Endothelial cell of umbilical vein (primary cell): ENCODE results near the gene APPL2. TPM values are rescaled to one million over a fixed set of nuclear protein-coding genes. Genes with fewer than 3 reads are reported as not detected.

Experiments used
- BruUV-seq: library from RNA; stranded (reverse); fragments of 400-500 nt; replicated peaks from 2 replicates; lab custom pipeline; 2021; lab: Mats Ljungman, UMichigan
- CTCF ChIA-PET: fragments of 300-600, 350-600 bp; sonication (Branson Sonifier 250); formaldehyde crosslinking; loops from one replicate; lab custom pipeline; 2021; ENCODE audit warnings: antibody characterized with exemption, inconsistent platforms; lab: Charles Lee
- POLR2A ChIA-PET: fragments of 300-600, 350-600 bp; sonication (Branson Sonifier 250); formaldehyde crosslinking; loops from one replicate; lab custom pipeline; 2021; ENCODE audit warnings: antibody characterized with exemption, inconsistent platforms; lab: Charles Lee
- DNase-seq: peaks from one replicate; pipeline ENCODE4 v3.0.0-alpha.2; 2011; ENCODE audit warnings: low read depth, low spot score
- FAIRE-seq: peaks from 2 replicates; lab custom pipeline; 2011; peaks lifted over from hg19 to GRCh38; lab: Jason Lieb, UNC
- H2AFZ ChIP-seq: 2 replicates; pipeline ENCODE4 v1.6.0; 2012; ENCODE audit warnings: low read depth, low read length, control low read depth, inconsistent platforms
- H3K27ac ChIP-seq: 2 replicates; pipeline ENCODE4 v1.5.1; 2011; ENCODE audit warnings: low read depth, mild to moderate bottlenecking, control low read depth, low read length, moderate library complexity; ENCODE audit not compliant: insufficient read depth
- H3K27me3 ChIP-seq, 2 experiments: 2 replicates each; pipeline versions ENCODE4 v1.6.0 to v1.6.1; 2011; ENCODE audit warnings: low read length in 2 of 2, mixed read lengths in 1 of 2; ENCODE audit not compliant: control insufficient read depth in 2 of 2, insufficient read depth in 2 of 2
- H3K36me3 ChIP-seq, 2 experiments: 2 replicates in 1 of 2; 3 replicates in 1 of 2; pipeline ENCODE4 v1.5.1; 2011; ENCODE audit warnings: low read length in 2 of 2, mild to moderate bottlenecking in 1 of 2, moderate library complexity in 1 of 2; ENCODE audit not compliant: control insufficient read depth in 2 of 2, insufficient read depth in 2 of 2; ENCODE audit errors: extremely low read depth in 1 of 2
- H3K4me1 ChIP-seq: 3 replicates; pipeline ENCODE4 v1.5.1; 2011; ENCODE audit warnings: mild to moderate bottlenecking, low read length; ENCODE audit not compliant: control insufficient read depth, insufficient read depth; ENCODE audit errors: extremely low read depth
- H3K4me2 ChIP-seq: 2 replicates; pipeline ENCODE4 v1.6.1; 2011; ENCODE audit warnings: low read length, control low read depth, mixed read lengths; ENCODE audit not compliant: insufficient read depth
- H3K4me3 ChIP-seq, 3 experiments: fragments of 200-600 bp in 1 of 3; sonication (generic), shearing (Covaris generic) in 1 of 3; replicated peaks in 1 of 3; 2 replicates each; pipeline ENCODE4 v1.5.1; 2011 to 2016; ENCODE audit warnings: control low read depth in 3 of 3, low read length in 3 of 3, mild to moderate bottlenecking in 2 of 3, inconsistent platforms in 1 of 3, low read depth in 1 of 3, moderate library complexity in 1 of 3; ENCODE audit not compliant: insufficient read depth in 1 of 3
- H3K79me2 ChIP-seq: 2 replicates; pipeline ENCODE4 v1.6.0; 2012; ENCODE audit warnings: low read length, inconsistent platforms; ENCODE audit not compliant: control insufficient read depth, insufficient read depth
- H3K9ac ChIP-seq: replicated peaks from 2 replicates; pipeline ENCODE3; 2011; ENCODE audit warnings: low read length, control low read depth; ENCODE audit not compliant: insufficient read depth; ENCODE audit errors: extremely low read depth
- H3K9me1 ChIP-seq: replicated peaks from 3 replicates; pipeline ENCODE4 v1.6.0; 2011; ENCODE audit warnings: mild to moderate bottlenecking, low read length; ENCODE audit not compliant: control insufficient read depth, insufficient read depth; ENCODE audit errors: extremely low read depth
- H3K9me3 ChIP-seq: replicated peaks from 2 replicates; pipeline ENCODE4 v1.5.1; 2012; ENCODE audit warnings: low read length, inconsistent platforms; ENCODE audit not compliant: control insufficient read depth, insufficient read depth
- H4K20me1 ChIP-seq: replicated peaks from 2 replicates; pipeline ENCODE3; 2011; ENCODE audit warnings: mild to moderate bottlenecking, low read length; ENCODE audit not compliant: control insufficient read depth, insufficient read depth; ENCODE audit errors: extremely low read depth
- EZH2 ChIP-seq: IDR thresholded peaks from 2 replicates; pipeline ENCODE4 v1.6.1; 2012; ENCODE audit warnings: borderline replicate concordance, low read depth, mild to moderate bottlenecking, moderate library complexity, low read length, inconsistent platforms; ENCODE audit not compliant: severe bottlenecking
- FOS ChIP-seq: IDR thresholded peaks from 2 replicates; pipeline ENCODE4 v1.6.1; 2011; ENCODE audit warnings: mild to moderate bottlenecking, low read length, moderate library complexity, borderline replicate concordance; ENCODE audit not compliant: insufficient read depth
- GATA2 ChIP-seq: IDR thresholded peaks from 2 replicates; pipeline ENCODE4 v1.7.0; 2011; ENCODE audit warnings: low read depth, mild to moderate bottlenecking, moderate library complexity, mixed read lengths, low read length; ENCODE audit not compliant: insufficient read length, insufficient read depth
- JUN ChIP-seq: IDR thresholded peaks from 2 replicates; pipeline ENCODE4 v1.6.1; 2011; ENCODE audit warnings: borderline replicate concordance, low read depth; ENCODE audit not compliant: insufficient read length, insufficient read depth
- MYC ChIP-seq: IDR thresholded peaks from one replicate; pipeline ENCODE4 v1.6.1; 2011; ENCODE audit warnings: mild to moderate bottlenecking, low read depth, low read length
- POLR2A ChIP-seq: IDR thresholded peaks from 2 replicates; pipeline ENCODE4 v1.6.1; 2012; ENCODE audit warnings: low read depth, mild to moderate bottlenecking, control low read depth, low read length
- POLR2AphosphoS5 ChIP-seq: IDR thresholded peaks from 2 replicates; pipeline ENCODE4 v1.6.1; 2012; ENCODE audit warnings: low read depth, mild to moderate bottlenecking, control low read depth, low read length, moderate library complexity; ENCODE audit not compliant: insufficient read depth
- dilution Hi-C: fragments of 300-500 bp; cut with MboI; formaldehyde crosslinking; loops from one replicate; pipeline ENCODE4 v1.15.0; 2019; ENCODE audit warnings: low sequenced_read_pairs; ENCODE audit not compliant: extremely low pct_ligation_motif_present
- intact Hi-C: fragments of 100-400 bp; cut with micrococcal nuclease; formaldehyde crosslinking; loops from one replicate; pipeline ENCODE4 v1.10.0; 2022
- polyA plus RNA-seq, 4 experiments: library from polyadenylated mRNA; depleted of rRNA in 3 of 4; stranded (reverse) in 3 of 4; unstranded in 1 of 4; fragments of >200 nt; gene quantifications; 2 replicates each; pipeline versions ENCODE4 v1.2.1 to v1.2.3, GENCODE V29; 2011 to 2012; ENCODE audit warnings: missing spikeins in 1 of 4
- total RNA-seq: library from RNA; stranded (reverse); gene quantifications from 2 replicates; pipeline ENCODE4 v1.2.3, GENCODE V29; 2021
- TF ChIP-seq, protein P1 (sequence below): IDR thresholded peaks from 2 replicates; pipeline ENCODE4 v1.6.1; 2011; ENCODE audit not compliant: insufficient read depth, insufficient read length
- TF ChIP-seq, protein P2 (sequence below), 2 donors: IDR thresholded peaks; 1 replicate in 1 of 2; 2 replicates in 1 of 2; pipeline ENCODE4 v1.5.1; 2011; ENCODE audit warnings: low read length in 2 of 2, mild to moderate bottlenecking in 2 of 2, moderate library complexity in 2 of 2, control low read depth in 1 of 2, inconsistent platforms in 1 of 2, low read depth in 1 of 2; ENCODE audit not compliant: insufficient read depth in 1 of 2; ENCODE audit errors: extremely low read depth in 1 of 2

Gene APPL2
- total and polyA plus RNA-seq, 2 donors (not counting 3 experiments of a cell fraction or from before 2014, with no cell fraction given), result 8.1 to 21.4 TPM

GRCh38 chr12:105220929-105221290 lies 15.1 kb downstream of the APPL2 start:
- H3K9ac ChIP-seq, result no peak overlapping the region
- no peaks in the 10 kb centered on the region for H3K9me3 ChIP-seq
- no peaks in the 10 kb centered on the region for H4K20me1 ChIP-seq
- DNase-seq, result no peak
- TF ChIP-seq GATA2 (no peak), MYC (no peak), POLR2A (no peak), POLR2AphosphoS5 (no peak), EZH2 (no peak), JUN (no peak), FOS (no peak)
- TF ChIP-seq, protein P1, sequence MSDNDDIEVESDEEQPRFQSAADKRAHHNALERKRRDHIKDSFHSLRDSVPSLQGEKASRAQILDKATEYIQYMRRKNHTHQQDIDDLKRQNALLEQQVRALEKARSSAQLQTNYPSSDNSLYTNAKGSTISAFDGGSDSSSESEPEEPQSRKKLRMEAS, result no peak
- TF ChIP-seq, protein P2, sequence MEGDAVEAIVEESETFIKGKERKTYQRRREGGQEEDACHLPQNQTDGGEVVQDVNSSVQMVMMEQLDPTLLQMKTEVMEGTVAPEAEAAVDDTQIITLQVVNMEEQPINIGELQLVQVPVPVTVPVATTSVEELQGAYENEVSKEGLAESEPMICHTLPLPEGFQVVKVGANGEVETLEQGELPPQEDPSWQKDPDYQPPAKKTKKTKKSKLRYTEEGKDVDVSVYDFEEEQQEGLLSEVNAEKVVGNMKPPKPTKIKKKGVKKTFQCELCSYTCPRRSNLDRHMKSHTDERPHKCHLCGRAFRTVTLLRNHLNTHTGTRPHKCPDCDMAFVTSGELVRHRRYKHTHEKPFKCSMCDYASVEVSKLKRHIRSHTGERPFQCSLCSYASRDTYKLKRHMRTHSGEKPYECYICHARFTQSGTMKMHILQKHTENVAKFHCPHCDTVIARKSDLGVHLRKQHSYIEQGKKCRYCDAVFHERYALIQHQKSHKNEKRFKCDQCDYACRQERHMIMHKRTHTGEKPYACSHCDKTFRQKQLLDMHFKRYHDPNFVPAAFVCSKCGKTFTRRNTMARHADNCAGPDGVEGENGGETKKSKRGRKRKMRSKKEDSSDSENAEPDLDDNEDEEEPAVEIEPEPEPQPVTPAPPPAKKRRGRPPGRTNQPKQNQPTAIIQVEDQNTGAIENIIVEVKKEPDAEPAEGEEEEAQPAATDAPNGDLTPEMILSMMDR (IDR thresholded peaks at IDR 0.05; ENCODE audit: extremely low read depth in 1 of 2, insufficient read depth in 1 of 2, low read depth in 1 of 2, low read length in 2 of 2), result no peak
- dilution Hi-C loops (no loop called here), intact Hi-C loops (no loop called here)
- peaks cover 9% of the 10 kb centered on the region for H3K79me2 ChIP-seq
- H3K4me3 ChIP-seq, result no peak overlapping the region
- H3K4me1 ChIP-seq, result peaks cover 5% of the 10 kb centered on the region
- H3K27ac ChIP-seq, result no peak overlapping the region
- no peaks in the 10 kb centered on the region for H3K9me1 ChIP-seq
- no peaks in the 10 kb centered on the region for H3K27me3 ChIP-seq
- H3K36me3 ChIP-seq, result peaks cover 2 to 21% of the 10 kb centered on the region in 2 experiments
- BruUV-seq, result no TSS peak
- H3K4me2 ChIP-seq, result no peak overlapping the region
- POLR2A ChIA-PET, result interaction anchor here (0.6 kb wide), 1 partner anchor 16 kb away, joined by 3 read pairs; no protein-coding TSS in a partner anchor
- no peak for FAIRE-seq
- H2AFZ ChIP-seq, result no peak overlapping the region
- CTCF ChIA-PET, result interaction anchor here (1.1 to 1.2 kb wide), 2 partner anchors 9 to 19 kb away, joined by 3 to 6 read pairs; no protein-coding TSS in a partner anchor
